Measurements from ENCODE around the gene DEFB110. TPM values are rescaled to one million over a fixed set of nuclear protein-coding genes. Genes with fewer than 3 reads are reported as not detected.
A peak's percentile ranks its signal among the peaks of the same experiment; 100 is the strongest.

DEFB110 gene
- total RNA-seq, 1 donor from 2014 or later: not detected

DNA sequence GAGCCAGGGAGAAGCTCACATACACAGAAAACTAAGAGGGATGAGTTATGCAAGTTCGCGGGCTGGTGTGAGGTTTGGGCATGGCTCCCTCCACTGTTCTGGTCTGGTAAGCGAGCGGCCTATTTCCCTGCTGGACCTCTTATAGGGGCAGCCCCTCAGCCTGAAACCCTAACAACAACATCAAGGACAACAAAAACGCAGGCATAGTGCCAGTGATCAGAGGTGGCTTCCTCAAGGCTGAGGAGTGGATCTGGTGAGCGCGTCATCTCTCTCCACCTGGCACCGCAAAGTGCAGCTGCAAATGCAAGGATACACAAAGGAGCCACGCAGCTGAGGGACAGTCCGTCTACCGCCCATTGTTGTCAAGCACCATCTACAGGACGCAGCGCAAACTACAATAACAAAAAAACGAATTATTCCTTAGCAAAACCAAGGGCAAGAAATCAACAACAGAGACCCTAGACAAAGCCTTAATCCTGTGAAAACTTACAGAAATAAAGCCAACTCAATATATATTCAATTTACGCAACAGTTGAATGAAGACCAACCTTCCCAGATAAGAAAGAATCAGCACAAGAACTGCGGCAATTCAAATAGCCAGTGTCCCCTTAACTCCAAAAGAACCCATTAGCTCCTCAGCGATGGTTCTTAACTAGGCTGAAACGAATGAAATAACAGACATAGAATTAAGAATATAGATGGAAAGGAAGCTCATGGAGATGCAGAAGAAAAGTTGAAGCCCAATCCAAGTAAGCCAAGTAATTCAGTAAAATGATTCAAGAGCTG, 9.2 kb upstream of the DEFB110 start:
- Mint-ChIP-seq H3K27ac (peak overlapping the region; percentile 11), H3K27me3 (ENCODE audit: insufficient read depth, low read depth) (no peaks in the 10 kb centered on the region), H3K36me3 (no peaks in the 10 kb centered on the region), H3K4me3 (no peak overlapping the region), H3K4me1 (no peaks in the 10 kb centered on the region), H3K9me3 (peaks cover 4% of the 10 kb centered on the region)
- no peak overlapping the region for H3K9ac ChIP-seq
- DNase-seq (ENCODE audit: low spot score): peak; percentile 82
- peak overlapping the region; percentile 98 for H2AFZ ChIP-seq (replicated peaks)
- H3F3A ChIP-seq (ENCODE audit: low read depth): no peaks in the 10 kb centered on the region
- TF ChIP-seq, protein P1, sequence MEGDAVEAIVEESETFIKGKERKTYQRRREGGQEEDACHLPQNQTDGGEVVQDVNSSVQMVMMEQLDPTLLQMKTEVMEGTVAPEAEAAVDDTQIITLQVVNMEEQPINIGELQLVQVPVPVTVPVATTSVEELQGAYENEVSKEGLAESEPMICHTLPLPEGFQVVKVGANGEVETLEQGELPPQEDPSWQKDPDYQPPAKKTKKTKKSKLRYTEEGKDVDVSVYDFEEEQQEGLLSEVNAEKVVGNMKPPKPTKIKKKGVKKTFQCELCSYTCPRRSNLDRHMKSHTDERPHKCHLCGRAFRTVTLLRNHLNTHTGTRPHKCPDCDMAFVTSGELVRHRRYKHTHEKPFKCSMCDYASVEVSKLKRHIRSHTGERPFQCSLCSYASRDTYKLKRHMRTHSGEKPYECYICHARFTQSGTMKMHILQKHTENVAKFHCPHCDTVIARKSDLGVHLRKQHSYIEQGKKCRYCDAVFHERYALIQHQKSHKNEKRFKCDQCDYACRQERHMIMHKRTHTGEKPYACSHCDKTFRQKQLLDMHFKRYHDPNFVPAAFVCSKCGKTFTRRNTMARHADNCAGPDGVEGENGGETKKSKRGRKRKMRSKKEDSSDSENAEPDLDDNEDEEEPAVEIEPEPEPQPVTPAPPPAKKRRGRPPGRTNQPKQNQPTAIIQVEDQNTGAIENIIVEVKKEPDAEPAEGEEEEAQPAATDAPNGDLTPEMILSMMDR (IDR thresholded peaks at IDR 0.05): peak; percentile 72
- TF ChIP-seq EZH2 (IDR thresholded peaks at IDR 0.05): no peak
- no peaks in the 10 kb centered on the region for H3K79me2 ChIP-seq (ENCODE audit: low read depth)
- no peaks in the 10 kb centered on the region for H4K20me1 ChIP-seq (ENCODE audit: low read depth)
- H3K36me3 ChIP-seq: no peaks in the 10 kb centered on the region
- H3K4me3 ChIP-seq: no peak overlapping the region
- no peaks in the 10 kb centered on the region for H3K9me3 ChIP-seq (ENCODE audit: low read depth)
- H3K4me1 ChIP-seq: no peaks in the 10 kb centered on the region
- H3K4me2 ChIP-seq: no peak overlapping the region
- no peak overlapping the region for H3K27ac ChIP-seq
- no peaks in the 10 kb centered on the region for H3K27me3 ChIP-seq

DNA sequence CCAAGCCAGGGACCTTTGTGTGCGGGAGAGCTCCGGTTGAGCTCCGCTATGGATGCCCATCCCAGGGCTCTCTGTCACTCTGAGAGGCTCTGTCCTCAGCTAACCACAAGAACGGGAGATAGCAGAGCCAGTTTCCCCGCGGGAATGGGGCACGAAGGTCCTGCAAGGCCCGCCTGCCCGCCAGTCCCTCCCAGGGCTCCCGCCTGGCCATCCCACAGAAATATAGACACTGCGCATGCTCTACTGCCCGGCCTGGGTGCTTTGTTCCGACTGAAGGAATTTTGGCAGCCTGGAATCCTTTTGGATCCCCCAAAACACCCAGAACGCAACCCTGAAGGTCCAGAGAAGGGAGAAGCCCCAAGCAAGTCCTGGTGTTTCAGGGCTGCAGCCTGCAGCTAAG, 8.6 kb upstream of the DEFB110 start:
- H3K27me3 Mint-ChIP-seq (ENCODE audit: insufficient read depth, low read depth): no peaks in the 10 kb centered on the region
- TF ChIP-seq EZH2 (IDR thresholded peaks at IDR 0.05) (no peak), EZH2phosphoT487 (IDR thresholded peaks at IDR 0.05) (no peak)
- TF ChIP-seq, protein P1 (IDR thresholded peaks at IDR 0.05): no peak
- no peaks in the 10 kb centered on the region for H3K36me3 Mint-ChIP-seq
- Histone ChIP-seq H3K9ac (no peak overlapping the region), H3K27me3 (no peaks in the 10 kb centered on the region), H3K36me3 (no peaks in the 10 kb centered on the region), H3K4me2 (no peak overlapping the region), H3K4me1 (no peaks in the 10 kb centered on the region), H2AFZ (replicated peaks) (peak overlapping the region; percentile 98), H3F3A (ENCODE audit: low read depth) (no peaks in the 10 kb centered on the region), H3K9me3 (ENCODE audit: low read depth) (no peaks in the 10 kb centered on the region), H3K4me3 (no peak overlapping the region), H4K20me1 (ENCODE audit: low read depth) (no peaks in the 10 kb centered on the region), H3K27ac (no peak overlapping the region), H3K79me2 (ENCODE audit: low read depth) (no peaks in the 10 kb centered on the region)
- H3K27ac Mint-ChIP-seq: no peak overlapping the region
- H3K4me1 Mint-ChIP-seq: no peaks in the 10 kb centered on the region
- no peak overlapping the region for H3K4me3 Mint-ChIP-seq
- peaks cover 4% of the 10 kb centered on the region for H3K9me3 Mint-ChIP-seq
- no peak for DNase-seq (ENCODE audit: low spot score)

DNA sequence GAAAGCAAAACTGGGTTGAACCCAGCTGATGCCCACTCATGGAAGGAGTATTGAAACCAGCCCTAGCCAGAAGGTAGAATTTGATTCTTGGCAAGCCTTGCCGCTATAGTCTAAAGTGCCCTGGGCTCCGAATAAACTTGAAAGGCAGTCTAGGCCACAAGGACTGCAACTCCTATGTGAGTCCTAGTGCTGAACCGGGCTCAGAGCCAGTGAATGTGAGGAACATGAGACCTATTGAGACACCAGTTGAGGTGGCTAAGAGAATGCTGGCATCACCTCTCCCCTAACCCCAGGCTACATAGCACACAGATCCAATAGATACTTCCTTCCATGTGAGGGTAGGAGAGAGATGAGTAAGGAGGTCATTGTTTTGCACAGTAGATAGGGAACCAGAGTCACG, 3.5 kb upstream of the DEFB110 start:
- H3K4me1 ChIP-seq: no peaks in the 10 kb centered on the region
- H3K4me1 Mint-ChIP-seq: no peaks in the 10 kb centered on the region
- H3K36me3 Mint-ChIP-seq: no peaks in the 10 kb centered on the region
- H3K9ac ChIP-seq: no peak overlapping the region
- H3K4me3 Mint-ChIP-seq: no peak overlapping the region
- no peak for TF ChIP-seq EZH2 (IDR thresholded peaks at IDR 0.05)
- no peak for TF ChIP-seq EZH2phosphoT487 (IDR thresholded peaks at IDR 0.05)
- TF ChIP-seq, protein P1 (IDR thresholded peaks at IDR 0.05): no peak
- H3K9me3 Mint-ChIP-seq: peaks cover 4% of the 10 kb centered on the region
- H3K4me3 ChIP-seq: no peak overlapping the region
- no peak overlapping the region for H3K27ac Mint-ChIP-seq
- no peaks in the 10 kb centered on the region for H3K27me3 ChIP-seq
- H3K9me3 ChIP-seq (ENCODE audit: low read depth): no peaks in the 10 kb centered on the region
- H3K27me3 Mint-ChIP-seq (ENCODE audit: insufficient read depth, low read depth): no peaks in the 10 kb centered on the region
- no peaks in the 10 kb centered on the region for H3K79me2 ChIP-seq (ENCODE audit: low read depth)
- no peaks in the 10 kb centered on the region for H4K20me1 ChIP-seq (ENCODE audit: low read depth)
- H3K27ac ChIP-seq: no peak overlapping the region
- H3F3A ChIP-seq (ENCODE audit: low read depth): no peaks in the 10 kb centered on the region
- no peak overlapping the region for H2AFZ ChIP-seq (replicated peaks)
- H3K36me3 ChIP-seq: no peaks in the 10 kb centered on the region
- H3K4me2 ChIP-seq: no peak overlapping the region
- DNase-seq (ENCODE audit: low spot score): no peak

Data from neural progenitor cell (in vitro differentiated cells).